Breast epithelium (tissue), 4 donors: Measurements from ENCODE around the gene NME7. TPM values are rescaled to one million over a fixed set of nuclear protein-coding genes. Genes with fewer than 3 reads are reported as not detected.

Source experiments
- DNase-seq, 2 donors: peaks; one replicate each; pipeline ENCODE4 v3.0.0-alpha.2; 2019; ENCODE audit warnings: low spot score in 2 of 2
- H3K27ac ChIP-seq, 2 donors: fragments of 200-600 bp; sonication (generic) in 1 of 2; one replicate each; pipeline ENCODE4 v1.5.1; 2016 to 2019; ENCODE audit warnings: mild to moderate bottlenecking in 1 of 2
- H3K27me3 ChIP-seq, 2 donors: fragments of 200-600 bp; sonication (generic) in 1 of 2; one replicate each; pipeline versions ENCODE4 v1.5.1 to v1.6.0; 2017 to 2019; ENCODE audit warnings: control low read depth in 1 of 2, mild to moderate bottlenecking in 1 of 2
- H3K36me3 ChIP-seq: fragments of 200-600 bp; one replicate; pipeline ENCODE4 v1.5.1; 2019
- H3K4me1 ChIP-seq, 2 donors: fragments of 200-600 bp; sonication (generic); one replicate each; pipeline ENCODE4 v1.5.1; 2016 to 2019; ENCODE audit warnings: control low read depth in 1 of 2
- H3K4me3 ChIP-seq, 3 donors: fragments of 200-600 bp; sonication (generic); 1 replicate in 2 of 3; 2 replicates in 1 of 3; pipeline ENCODE4 v1.5.1; 2016 to 2019; ENCODE audit warnings: mild to moderate bottlenecking in 3 of 3, moderate library complexity in 2 of 3
- H3K9me3 ChIP-seq, 2 donors: fragments of 200-600 bp; sonication (generic) in 1 of 2; one replicate each; pipeline ENCODE4 v1.5.1; 2016 to 2019; ENCODE audit warnings: control low read depth in 1 of 2
- CTCF ChIP-seq, 3 donors: fragments of 450-650 bp; IDR thresholded peaks; one replicate each; pipeline ENCODE4 v1.5.1; 2016 to 2017; ENCODE audit warnings: antibody characterized with exemption in 3 of 3, mild to moderate bottlenecking in 3 of 3, moderate library complexity in 3 of 3
- POLR2A ChIP-seq: fragments of 450-650 bp; IDR thresholded peaks from one replicate; pipeline ENCODE4 v1.6.1; 2016; ENCODE audit warnings: antibody characterized with exemption, mild to moderate bottlenecking, moderate library complexity
- POLR2AphosphoS5 ChIP-seq, 3 donors: sonication (generic); formaldehyde crosslinking; IDR thresholded peaks; one replicate each; pipeline ENCODE4 v1.6.1; 2017; ENCODE audit warnings: antibody characterized with exemption in 3 of 3
- intact Hi-C: fragments of 100-400 bp; cut with DNase I; formaldehyde crosslinking; loops from one replicate; pipeline ENCODE4 v1.15.1; 2023; ENCODE audit warnings: low total_unique reads
- total RNA-seq, 3 donors: library from RNA; depleted of rRNA; stranded (reverse); fragments of >200 nt; gene quantifications; one replicate each; pipeline ENCODE4 v1.1.0, GENCODE V29; 2016

The NME7 gene
- total RNA-seq, 3 donors from 2014 or later: 13.0 to 22.8 (median 16.7) TPM

GRCh38 chr1:169249611-169250010 is 118.0 kb downstream of the NME7 start:
- intact Hi-C loops: no loop called here
- TF ChIP-seq CTCF (IDR thresholded peaks at IDR 0.05): no peak
- TF ChIP-seq POLR2AphosphoS5 (IDR thresholded peaks at IDR 0.05): no peak
- TF ChIP-seq POLR2A: no peak
- H3K9me3 ChIP-seq: no peaks in the 10 kb centered on the region
- H3K27ac ChIP-seq: no peak overlapping the region
- no peak for DNase-seq
- no peaks in the 10 kb centered on the region for H3K4me1 ChIP-seq
- no peaks in the 10 kb centered on the region for H3K27me3 ChIP-seq
- no peaks in the 10 kb centered on the region for H3K36me3 ChIP-seq
- no peak overlapping the region for H3K4me3 ChIP-seq

- Histone ChIP-seq H3K36me3 (no peaks in the 10 kb centered on the region), H3K27me3 (no peaks in the 10 kb centered on the region), H3K9me3 (no peaks in the 10 kb centered on the region), H3K4me1 (no peaks in the 10 kb centered on the region), H3K27ac (no peak overlapping the region), H3K4me3 (no peak overlapping the region)
- intact Hi-C loops: no loop called here
- no peak for DNase-seq
- TF ChIP-seq POLR2AphosphoS5 (IDR thresholded peaks at IDR 0.05) (no peak), POLR2A (no peak), CTCF (IDR thresholded peaks at IDR 0.05) (no peak)
Measured at GRCh38 chr1:169245706-169246105, 121.9 kb downstream of the NME7 start.

GRCh38 chr1:169240449-169241232 is 127.0 kb downstream of the NME7 start:
- DNase-seq: no peak
- H3K27me3 ChIP-seq: no peaks in the 10 kb centered on the region
- H3K4me3 ChIP-seq: no peak overlapping the region
- no peaks in the 10 kb centered on the region for H3K4me1 ChIP-seq
- intact Hi-C loops: no loop called here
- no peaks in the 10 kb centered on the region for H3K36me3 ChIP-seq
- H3K9me3 ChIP-seq: no peaks in the 10 kb centered on the region
- H3K27ac ChIP-seq: no peak overlapping the region
- TF ChIP-seq POLR2A (no peak), POLR2AphosphoS5 (IDR thresholded peaks at IDR 0.05) (no peak), CTCF (IDR thresholded peaks at IDR 0.05) (no peak)

DNA sequence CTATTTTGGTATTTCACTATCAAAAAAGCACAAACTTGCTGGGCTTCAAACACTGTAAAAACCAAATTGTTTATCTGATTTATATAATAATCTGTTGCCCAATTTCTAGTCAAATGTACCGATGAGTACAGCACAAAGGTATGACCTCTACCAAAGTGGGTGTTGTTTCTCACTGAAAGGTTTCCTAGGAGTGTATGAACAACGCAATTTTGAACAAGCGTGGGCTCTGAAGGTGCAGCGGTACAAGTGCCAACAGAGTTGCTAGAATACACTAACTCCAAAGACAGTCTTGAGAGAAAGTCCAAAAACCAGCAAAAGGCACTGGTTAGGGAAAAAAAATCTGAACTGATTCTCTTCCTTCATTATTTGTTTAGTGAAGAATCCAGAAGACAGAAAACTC is 130.7 kb downstream of the NME7 start:
- Histone ChIP-seq H3K36me3 (no peaks in the 10 kb centered on the region), H3K9me3 (no peaks in the 10 kb centered on the region), H3K27ac (no peak overlapping the region), H3K4me3 (no peak overlapping the region), H3K4me1 (no peaks in the 10 kb centered on the region), H3K27me3 (no peaks in the 10 kb centered on the region)
- TF ChIP-seq CTCF (IDR thresholded peaks at IDR 0.05) (no peak), POLR2AphosphoS5 (IDR thresholded peaks at IDR 0.05) (no peak)
- intact Hi-C loops: no loop called here
- DNase-seq: no peak

DNA sequence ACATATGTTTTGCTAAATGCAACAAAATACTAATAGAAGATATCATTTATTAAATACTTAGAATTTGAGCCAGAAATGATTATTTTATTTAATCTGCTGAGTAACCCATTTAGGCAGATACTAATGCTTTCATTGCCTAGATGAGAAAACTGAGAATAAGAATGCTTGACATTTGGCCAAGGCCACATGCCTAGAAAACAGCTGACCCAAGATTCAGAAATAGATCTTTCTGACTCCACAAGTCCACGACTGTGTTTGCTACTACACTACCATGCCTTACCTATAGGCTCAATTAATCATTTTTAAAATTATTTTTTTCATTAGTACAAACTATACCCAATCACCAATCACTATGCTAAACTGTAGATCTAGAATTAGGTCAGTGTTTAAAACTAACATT is 131.5 kb downstream of the NME7 start:
- H3K27ac ChIP-seq: no peak overlapping the region
- no peaks in the 10 kb centered on the region for H3K36me3 ChIP-seq
- intact Hi-C loops: no loop called here
- TF ChIP-seq POLR2AphosphoS5 (IDR thresholded peaks at IDR 0.05) (no peak), CTCF (IDR thresholded peaks at IDR 0.05) (no peak), POLR2A (no peak)
- no peaks in the 10 kb centered on the region for H3K9me3 ChIP-seq
- no peak overlapping the region for H3K4me3 ChIP-seq
- H3K27me3 ChIP-seq: no peaks in the 10 kb centered on the region
- no peaks in the 10 kb centered on the region for H3K4me1 ChIP-seq
- no peak for DNase-seq
